GM19023 (cell line): ENCODE measurements around the gene MEN1.

ENCODE experiments used
- ATAC-seq: cut with Tn5 transposase; IDR thresholded peaks from one replicate; pipeline ENCODE4 v1.9.1; 2021; ENCODE audit warnings: mild to moderate bottlenecking, moderate library complexity; ENCODE audit not compliant: unreplicated experiment

The MEN1 gene

GRCh38 chr11:64765851-64766665 is 44.3 kb downstream of the MEN1 start:
- ATAC-seq = no peak

DNA sequence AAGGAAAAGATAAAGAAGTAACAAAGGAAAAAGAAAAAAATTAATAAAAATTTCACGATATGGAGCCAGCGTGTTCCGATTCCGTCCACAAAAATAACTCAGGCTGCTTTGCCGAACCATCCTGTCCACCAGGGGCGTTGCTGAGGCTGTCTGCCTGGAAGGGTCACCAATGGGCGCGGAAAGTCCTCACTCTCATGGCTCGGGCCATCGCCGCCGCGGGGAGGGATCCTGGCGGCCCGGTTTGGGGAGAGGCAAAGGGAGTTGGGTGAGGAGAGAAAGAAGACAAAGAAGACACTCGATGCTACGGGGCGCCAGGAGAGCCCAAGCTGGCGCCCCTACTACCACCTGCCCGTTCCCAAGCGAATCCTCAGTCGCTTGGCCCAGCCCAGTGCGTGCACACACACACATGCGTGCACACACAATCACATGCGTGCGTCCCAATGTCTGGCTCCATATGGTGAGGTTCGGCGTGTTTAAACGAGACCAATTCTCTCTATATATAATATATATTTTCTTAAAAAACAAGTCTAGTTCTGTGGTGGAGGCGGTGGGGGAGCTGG is 45.0 kb downstream of the MEN1 start:
- no peak for ATAC-seq

- ATAC-seq = no peak
These were observed 45.6 kb downstream of the MEN1 start for GRCh38 chr11:64764753-64765152.

DNA sequence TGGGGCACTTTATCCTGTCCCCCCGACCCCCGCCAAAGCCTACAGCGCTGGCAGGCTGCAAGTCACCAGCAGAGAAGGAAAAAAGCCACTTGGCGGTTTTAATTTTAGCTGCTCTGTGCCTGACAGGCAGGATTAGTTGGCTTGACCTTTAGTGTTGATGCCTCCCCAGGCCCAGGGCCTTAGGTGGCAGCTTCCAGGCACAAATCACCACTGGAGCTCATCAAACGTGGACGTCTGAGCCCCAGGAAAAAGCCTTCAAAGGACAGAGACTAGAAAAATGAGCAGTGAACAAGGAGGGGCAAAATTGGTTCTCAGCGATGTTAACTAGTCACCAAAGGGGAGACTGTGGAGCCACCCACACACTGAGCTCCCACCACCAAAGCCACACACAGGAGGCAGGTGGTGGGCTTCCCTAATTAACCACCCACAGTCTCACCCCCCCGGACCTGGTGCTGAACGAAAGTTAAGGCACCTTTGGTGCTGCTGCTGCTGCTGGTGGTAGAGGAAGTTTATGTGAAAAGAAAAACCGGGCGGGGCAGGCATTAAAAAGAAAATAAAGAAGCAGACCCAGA is 46.2 kb downstream of the MEN1 start:
- ATAC-seq = no peak

DNA sequence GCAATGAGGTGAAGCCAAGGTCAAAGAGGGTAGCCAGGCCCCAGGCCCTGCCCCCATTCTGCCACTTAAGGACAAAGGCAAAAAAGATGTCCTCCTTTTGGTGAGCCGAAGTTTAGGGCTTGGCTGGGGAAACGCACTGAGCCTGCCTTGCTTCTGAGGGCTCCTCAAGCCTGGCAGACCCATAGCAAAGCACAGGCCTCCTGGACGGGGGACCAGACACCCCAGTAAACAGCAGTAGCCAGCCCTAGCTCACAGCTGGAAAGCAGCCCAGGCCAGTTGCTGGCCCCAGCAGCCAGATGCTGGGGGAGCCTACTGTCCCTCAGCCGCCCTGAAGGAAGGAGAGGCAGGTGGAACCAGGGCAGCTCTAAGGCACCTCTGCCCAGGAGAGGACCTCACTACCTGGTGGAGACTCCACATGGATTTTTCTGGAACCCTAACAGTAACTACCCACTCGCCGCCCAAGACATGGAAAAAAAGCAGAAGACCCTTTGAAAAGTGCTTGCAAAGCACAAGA is 46.8 kb downstream of the MEN1 start:
- ATAC-seq = no peak

GRCh38 chr11:64762674-64763525 is 47.5 kb downstream of the MEN1 start:
- no peak for ATAC-seq

- no peak for ATAC-seq
These were observed 48.1 kb downstream of the MEN1 start for GRCh38 chr11:64762277-64762673.

DNA sequence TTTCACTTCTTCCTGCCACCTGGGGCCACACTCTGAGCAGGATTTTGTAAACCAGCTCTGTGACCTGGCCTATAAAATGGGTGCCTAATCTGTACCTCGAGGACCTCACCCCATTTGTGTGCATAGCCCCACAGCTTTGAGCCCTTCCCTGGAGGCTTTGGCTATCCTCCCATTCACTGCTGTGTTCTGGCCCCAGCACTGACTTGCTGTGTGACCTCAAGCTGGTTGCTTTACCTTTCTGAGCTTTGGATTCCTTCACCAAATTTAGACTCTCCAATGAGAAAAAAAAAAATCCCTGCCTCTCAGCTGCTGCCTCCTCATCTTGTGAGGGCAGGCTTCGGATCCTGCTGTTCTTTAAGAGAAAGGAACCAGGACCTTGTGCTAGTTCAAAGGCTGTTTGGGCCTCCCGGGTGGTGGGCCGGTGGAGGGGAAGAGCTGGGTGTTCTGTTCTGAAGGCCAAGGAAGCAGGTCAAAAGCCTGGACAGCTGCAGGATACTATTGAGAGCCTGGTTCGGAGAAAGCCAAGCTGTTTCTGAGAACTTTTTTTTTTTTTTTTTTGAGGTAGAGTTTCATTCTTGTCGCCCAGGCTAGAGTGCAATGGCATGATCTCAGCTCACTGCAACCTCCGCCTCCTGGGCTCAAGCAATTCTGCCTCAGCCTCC is 49.5 kb downstream of the MEN1 start:
- no peak for ATAC-seq

DNA sequence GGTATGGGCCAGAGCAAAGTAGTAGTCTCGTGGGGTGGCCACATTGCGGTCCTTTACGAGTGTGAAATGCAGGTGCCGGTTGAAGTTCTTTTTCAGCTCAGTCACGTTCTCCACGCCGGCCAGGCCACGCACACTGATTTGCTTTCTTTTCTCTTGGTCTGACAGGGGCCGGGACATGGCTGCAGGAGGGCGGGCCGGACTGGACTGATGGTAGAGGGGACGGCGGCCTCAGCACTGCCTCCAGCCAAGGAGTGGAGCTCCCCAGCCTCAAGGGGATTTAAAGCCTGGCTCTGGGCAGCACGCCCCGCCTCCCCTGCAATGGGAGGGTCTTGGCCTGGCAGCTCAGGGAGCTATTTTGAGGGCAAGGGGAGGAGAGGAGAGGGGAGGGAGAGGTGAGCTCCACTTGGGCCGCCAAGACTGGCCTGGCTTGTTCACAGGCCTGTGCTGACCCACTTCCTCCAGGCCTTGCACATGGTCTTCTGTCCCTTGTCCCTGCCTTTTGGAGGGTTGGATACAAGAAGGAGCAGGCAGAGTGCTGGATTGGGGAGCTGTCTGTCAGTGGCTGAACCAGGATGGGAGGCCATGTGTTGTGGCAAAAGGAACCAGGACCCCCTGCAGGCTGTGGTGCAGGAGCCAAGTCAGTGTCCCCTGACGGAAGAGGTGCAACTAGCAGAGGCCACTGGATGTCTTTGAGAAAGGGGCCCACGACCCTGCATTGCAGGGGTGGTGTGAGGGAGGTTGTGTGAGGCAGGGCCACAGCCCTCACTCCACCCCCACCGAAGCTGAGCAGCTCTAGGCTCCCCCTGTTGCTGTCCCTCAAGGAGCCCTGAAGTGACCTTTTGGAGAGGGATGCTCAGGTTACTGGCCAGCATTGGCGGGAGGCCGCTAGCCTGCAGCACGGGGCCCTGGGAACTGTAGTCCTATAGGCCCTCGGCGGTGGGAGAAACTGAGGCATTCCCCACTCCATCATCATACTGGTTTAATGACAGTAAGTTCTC is 50.3 kb downstream of the MEN1 start, which contains the start of gene PYGM:
PYGM (minus strand) TSS at position 253 of the 998 bp plus-strand sequence; CDS start at position 177, 76 bp downstream.
- no peak for ATAC-seq

- ATAC-seq = no peak
These were observed 51.1 kb downstream of the MEN1 start for GRCh38 chr11:64759131-64759721.

DNA sequence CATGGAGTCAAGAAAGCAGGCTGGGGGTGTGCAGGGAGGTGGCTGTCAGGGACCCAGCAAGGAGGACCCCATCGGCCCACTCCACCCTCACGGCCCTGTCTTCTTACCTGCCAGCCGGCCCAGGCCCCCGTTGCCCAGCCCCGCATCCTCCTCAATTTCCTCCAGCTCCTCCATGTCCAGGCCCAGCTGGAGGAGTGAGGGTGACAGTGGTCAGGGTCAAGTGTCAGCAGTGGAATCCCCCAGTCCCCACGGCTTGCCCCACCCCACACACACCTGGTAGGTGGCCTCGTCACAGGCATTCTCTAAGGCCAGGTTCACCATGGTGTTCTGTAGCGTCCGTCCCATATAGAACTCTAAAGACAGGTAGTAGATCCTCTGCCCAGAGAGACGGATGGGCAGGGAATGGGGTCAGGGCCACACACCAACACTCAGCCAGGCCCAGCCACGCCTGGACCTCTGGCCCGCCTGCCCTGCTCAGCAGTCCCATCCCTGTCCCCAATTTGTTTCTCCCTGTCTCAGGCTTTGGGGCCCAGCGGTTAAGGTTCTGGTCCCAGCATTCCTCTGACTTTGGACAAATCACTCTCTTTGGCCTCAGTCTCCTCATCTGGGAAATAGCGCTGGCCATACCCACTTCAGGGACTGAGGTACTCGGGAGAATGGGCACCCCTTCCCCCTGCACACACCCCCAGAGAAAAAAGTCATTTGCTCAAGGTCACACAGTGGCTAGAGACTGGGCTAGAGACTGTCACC is 51.8 kb downstream of the MEN1 start:
- no peak for ATAC-seq

GRCh38 chr11:64757549-64758329 is 52.6 kb downstream of the MEN1 start:
- ATAC-seq = no peak

GRCh38 chr11:64755681-64756361 is 54.5 kb downstream of the MEN1 start:
- no peak for ATAC-seq

- no peak for ATAC-seq
These were observed 55.3 kb downstream of the MEN1 start for GRCh38 chr11:64754919-64755662.

- ATAC-seq = no peak
These were observed 56.0 kb downstream of the MEN1 start for GRCh38 chr11:64754124-64754918.
